Measurements from ENCODE around the gene MRPL36.
A peak's percentile ranks its signal among the peaks of the same experiment; 100 is the strongest.
"Not testable (repeated sequence)": the region's sequence is repeated elsewhere in the genome, so short reads cannot be mapped to it uniquely, and the experiment has no call there.

The MRPL36 gene

GRCh38 chr5:1814183-1815020 lies 14.8 kb upstream of the MRPL36 start:
- DNase-seq = no peak

DNA sequence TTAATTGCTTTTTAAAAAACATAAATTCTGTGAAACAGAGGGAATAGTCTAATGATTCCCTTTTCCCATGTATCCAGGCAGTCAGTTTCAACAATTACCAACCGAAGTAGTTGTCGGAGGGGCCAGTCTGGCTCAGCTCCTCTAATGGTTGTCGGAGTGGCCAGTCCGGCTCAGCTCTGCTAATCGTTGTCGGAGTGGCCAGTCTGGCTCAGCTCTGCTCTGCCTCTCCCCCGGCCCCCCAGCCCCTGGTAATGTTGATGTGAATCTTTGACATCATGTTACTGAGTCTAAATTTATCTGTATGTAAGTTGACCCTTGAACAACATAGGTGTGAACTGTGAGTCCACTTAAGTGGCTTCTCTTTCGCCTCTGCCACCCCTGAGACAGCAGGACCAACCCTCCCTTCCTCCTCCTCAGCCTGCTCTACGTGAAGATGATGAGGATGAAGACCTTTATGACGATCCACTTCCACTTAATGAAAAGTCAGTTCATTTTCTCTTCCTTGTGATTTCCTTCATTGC lies 11.0 kb upstream of the MRPL36 start:
- DNase-seq = no peak

DNA sequence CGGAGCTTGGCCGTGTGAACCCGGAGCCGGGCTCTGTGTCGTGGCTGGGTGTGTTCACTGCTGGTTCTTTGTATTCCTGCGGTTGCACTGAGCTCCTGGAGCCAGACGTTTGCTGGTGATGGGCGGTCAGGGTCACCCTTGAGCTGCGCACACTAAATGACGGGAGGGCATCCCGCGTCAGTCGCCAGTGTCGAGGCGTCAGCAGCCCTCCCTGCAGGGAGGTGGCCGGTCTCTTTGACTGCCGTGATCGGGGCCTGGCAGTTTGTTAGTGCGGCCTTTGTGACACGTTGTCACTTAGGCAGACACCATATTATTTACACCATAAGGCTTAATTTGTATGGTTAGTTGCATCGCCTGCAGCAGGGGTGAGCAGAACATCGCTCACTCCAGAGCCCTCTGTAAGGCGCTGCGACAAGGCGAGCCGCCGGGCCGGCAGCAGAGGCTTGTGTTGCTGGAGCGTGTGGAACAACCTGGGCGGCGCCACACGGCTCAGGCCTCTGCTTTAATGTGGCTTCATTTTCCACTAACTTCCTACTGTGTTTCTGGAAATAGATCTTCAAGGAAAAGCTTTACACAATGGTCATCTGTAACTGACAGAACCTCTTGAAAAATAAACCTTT lies 9.9 kb upstream of the MRPL36 start:
- DNase-seq = no peak

DNA sequence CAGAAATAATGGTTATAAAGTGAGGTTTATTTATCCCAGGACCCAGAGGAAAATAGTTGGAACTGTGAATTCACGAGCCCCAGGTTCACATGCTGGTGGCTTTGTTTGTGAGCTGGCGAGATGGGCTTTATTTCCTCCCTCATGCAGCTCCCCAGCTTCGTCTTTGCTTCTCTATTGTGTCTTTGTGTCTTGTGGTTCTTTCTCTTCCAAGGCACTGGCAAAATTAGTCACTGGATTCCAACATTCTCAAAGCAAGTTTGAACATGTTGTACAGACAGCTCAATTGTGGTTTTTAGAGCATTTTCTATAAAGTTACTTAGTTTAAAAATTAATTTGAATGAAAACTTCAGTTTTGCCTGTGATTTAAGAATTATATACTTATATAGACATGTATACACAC lies 8.8 kb upstream of the MRPL36 start:
- DNase-seq = no peak

DNA sequence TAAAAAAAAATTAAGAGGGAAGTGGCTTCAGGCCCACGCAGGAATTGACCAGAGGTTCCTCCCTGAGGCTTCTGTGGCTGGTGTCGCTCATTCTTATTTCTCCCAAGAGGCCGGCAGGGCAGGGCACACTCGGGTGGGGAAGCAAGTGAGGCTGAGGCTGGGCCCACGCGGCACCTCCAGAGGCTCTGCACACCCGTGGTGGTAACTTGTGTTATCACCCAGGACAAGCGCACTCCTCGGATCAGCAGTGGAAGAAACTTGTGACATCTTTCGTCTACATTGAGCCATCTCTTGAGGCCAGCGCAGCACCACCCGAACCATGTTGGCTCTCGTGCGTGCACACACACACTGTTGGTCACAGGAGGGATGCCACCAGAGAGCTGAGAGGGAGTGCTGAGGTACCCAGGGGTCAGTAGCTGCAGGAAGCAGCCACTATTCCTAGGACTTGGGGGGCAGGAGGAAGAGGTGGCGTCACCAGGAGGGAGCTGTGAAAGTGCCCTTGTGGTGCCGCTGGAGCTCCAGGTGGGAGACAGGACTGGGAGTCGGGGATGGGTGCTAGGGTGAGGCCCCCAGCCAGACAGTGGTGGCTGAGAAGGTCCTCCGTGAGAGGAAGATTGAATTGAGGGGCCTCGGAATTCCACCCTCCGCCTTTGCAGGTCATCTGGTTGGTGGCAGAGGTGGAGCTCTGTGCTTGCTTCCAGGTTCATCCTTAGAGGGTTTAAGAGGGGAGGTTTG lies 8.0 kb upstream of the MRPL36 start:
- DNase-seq = no peak

GRCh38 chr5:1806974-1807373 lies 7.3 kb upstream of the MRPL36 start:
- DNase-seq = no peak

- DNase-seq = no peak
These were observed 6.6 kb upstream of the MRPL36 start for GRCh38 chr5:1806199-1806598.

- no peak for DNase-seq
These were observed 6.1 kb upstream of the MRPL36 start for GRCh38 chr5:1805736-1806135.

GRCh38 chr5:1805326-1805725 lies 5.7 kb upstream of the MRPL36 start:
- no peak for DNase-seq

DNA sequence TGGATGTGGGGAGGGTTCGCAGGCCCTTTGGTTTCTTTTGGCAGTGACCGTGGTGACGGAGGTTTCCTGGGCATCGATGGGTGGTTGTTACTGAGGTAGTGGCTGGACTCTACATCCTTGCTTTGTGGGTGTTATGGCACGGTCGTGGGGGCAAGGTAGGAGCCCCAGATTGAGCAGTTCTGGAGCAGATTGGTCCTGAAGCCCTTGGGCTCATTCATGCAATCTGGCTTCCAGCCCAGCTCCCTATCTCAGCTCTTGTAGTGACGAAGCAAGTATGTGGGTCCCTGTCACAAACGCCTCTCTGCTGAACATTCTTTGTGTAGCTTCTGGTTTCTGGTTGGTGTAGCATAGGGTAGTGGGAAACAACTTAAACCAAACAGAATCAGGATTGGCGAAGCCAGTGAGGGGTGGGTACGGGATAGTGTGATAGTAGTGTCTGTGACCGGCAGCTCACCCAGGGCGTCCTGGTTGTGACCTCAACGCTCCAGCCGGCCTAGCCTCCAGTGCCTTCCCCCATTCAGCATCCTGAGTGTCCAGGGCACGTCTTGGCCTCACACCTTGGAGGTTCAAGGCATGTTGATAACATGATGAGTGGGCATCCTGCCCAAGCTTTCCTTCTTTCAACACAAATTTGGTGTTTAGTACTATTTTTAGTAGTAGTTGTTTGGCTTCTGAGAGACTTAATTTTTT lies 4.5 kb upstream of the MRPL36 start:
- DNase-seq = no peak

- DNase-seq = no peak
These were observed 3.6 kb upstream of the MRPL36 start for GRCh38 chr5:1803192-1803591.

DNA sequence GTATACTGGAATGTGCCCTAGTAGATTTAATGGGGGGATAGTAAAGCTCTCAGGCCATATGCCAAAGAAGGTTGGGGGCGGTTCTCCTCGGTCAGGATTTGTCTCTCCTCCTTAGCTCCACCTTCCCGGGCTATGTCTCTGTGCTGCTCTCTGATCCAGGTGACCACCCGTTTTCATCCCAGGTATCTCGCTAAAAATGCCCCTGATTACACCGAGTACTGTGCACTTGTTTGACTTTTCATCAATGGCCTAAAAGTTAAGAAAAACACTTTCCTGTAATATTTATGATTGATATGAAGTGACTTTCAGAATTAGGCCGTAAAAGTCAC lies 2.3 kb upstream of the MRPL36 start:
- no peak for DNase-seq

- peak; percentile 49 for DNase-seq
These were observed 1.8 kb upstream of the MRPL36 start, which contains the start of gene NDUFS6 for GRCh38 chr5:1801222-1801966. NDUFS6 (plus strand) TSS chr5:1801407; CDS start chr5:1801418, 11 bp downstream.

- DNase-seq = no peak
These were observed 1.0 kb upstream of the MRPL36 start for GRCh38 chr5:1800472-1801221.

DNA sequence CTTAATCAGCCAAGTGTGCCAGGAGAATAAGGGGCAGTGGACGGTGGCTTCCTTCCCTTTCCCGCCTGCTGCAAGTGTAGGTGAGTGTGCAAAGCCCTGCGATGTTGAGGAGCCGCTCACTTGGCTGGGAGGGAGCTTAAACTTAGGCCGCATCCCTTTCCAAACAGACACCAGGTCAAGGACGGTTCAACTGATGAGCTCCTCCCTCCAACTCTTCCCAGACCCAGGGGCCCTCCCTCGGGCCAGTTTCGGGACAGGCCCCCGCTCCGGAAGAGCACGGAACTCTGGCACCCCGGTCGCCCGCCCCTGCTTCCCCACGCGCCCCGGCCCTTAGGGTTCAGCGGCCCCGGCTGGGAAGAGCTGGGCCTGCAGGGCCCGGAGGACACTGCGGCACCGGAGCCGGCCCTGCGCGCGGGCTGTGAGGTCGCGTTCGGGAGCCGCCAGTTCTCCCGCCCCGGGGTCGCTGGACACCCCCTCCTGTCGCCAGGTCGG lies 481 bp downstream of the MRPL36 start:
- DNase-seq = no peak

DNA sequence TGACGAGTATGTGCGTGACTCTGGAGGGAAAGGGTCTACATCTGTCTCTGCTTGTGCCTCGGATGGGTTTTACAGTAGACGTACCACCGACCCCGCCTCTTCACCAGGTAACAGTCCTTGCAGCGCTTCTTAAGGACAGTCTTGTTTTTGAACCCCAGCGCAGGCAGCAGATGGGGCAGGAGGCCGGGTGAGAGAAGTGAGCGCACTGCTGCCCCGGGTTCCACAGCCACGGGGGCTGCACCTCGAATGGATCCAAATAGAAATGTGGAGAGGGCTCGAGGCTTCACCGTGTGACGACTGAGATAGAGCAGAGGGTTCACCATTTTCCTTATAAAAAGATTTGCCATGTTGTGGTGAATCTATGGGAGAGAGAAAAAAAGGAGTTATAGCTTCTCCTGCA lies 1.0 kb downstream of the MRPL36 start:
- not testable (repeated sequence) for DNase-seq

DNA sequence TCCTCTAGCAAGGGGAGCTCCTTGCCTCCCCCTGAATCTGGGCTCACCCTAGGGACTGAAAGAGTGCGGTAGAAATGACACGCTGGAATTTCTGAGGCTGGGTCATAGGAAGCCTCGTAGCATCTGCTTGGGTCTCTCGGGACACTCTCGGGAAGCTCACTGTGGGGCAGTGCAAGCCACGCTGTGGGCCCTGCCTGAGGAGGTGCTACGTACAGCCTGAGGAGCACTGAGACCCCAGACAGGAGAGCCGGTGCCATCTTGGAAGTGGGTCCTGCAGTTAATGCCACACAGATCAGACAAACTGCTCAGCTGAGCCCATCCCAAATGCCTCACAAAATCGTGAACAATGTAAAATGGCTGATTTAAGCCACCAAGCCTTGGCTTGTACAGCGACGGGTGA lies 1.8 kb downstream of the MRPL36 start:
- no peak for DNase-seq

DNA sequence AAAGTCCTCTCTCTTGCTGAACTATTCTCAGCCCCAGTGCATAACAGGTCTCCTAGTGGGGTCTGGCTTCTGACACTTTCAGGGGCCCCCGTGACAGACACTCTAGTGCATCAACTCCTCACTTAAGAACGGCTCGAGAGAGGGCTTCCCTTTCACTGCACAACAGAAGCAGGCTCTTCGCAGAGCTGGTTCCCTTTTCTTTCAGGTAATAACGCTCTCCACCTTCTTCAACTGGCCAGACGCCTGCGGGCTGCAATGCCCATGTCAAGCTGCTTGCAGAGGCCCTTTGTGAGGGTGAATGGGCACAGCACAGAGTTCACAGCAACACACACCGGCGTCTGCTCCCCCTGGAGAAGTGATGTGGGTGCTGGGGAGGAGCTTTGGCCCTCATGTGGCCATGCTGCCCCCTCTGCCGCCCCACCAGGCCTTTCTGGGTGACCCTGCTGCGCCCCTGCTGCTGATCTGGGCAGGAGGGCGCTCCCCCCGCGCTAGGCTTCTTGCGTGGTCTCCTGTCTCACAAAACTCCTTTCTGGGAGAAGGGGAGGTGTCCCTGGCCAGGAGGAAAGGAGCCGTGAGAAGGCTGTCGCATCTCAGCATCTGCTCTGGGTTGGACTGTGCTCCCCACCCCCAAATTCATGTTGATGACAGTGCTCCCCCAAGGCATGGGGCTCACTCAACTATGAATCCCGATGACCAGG lies 2.4 kb downstream of the MRPL36 start:
- DNase-seq = no peak

GRCh38 chr5:1796371-1797102 lies 3.1 kb downstream of the MRPL36 start:
- DNase-seq = no peak

DNA sequence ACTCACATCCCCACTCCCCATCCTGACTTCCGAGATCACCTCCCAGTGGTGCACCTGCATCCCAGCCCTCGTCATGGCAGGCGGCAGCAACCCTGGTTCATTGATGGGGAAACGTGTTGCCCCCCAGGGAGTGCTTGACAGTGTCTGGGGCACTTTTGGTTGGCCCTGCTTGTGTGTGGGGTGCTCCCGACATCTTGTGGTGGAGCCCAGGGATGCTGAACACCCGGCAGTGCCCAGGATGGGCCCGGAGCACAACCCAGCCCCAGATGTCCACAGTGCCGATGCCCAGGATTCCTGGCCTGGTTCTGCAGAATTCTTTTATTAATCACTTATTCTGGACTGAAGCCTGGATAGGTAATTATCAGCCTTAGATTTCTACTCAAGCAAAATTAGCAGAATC lies 3.7 kb downstream of the MRPL36 start:
- DNase-seq = no peak

Measured in NCI-H1694 (cell line).